ENCODE measurements around the gene CHN2. TPM values are rescaled to one million over a fixed set of nuclear protein-coding genes. Genes with fewer than 3 reads are reported as not detected.

Gene CHN2
- total RNA-seq, 1 donor from 2014 or later: 6.6 TPM

- Histone ChIP-seq H3K27ac (no peak overlapping the region), H3F3A (ENCODE audit: low read depth) (peaks cover 16% of the 10 kb centered on the region), H3K27me3 (peaks cover 56% of the 10 kb centered on the region), H3K36me3 (no peaks in the 10 kb centered on the region), H2AFZ (replicated peaks) (no peak overlapping the region), H3K4me2 (peak overlapping the region; percentile 62), H4K20me1 (ENCODE audit: low read depth) (no peaks in the 10 kb centered on the region), H3K9me3 (ENCODE audit: low read depth) (no peaks in the 10 kb centered on the region), H3K79me2 (ENCODE audit: low read depth) (no peaks in the 10 kb centered on the region), H3K9ac (no peak overlapping the region), H3K4me3 (peak overlapping the region; percentile 23), H3K4me1 (peaks cover 14% of the 10 kb centered on the region)
- no peak overlapping the region for H3K4me3 Mint-ChIP-seq
- no peaks in the 10 kb centered on the region for H3K9me3 Mint-ChIP-seq
- TF ChIP-seq CTCF (IDR thresholded peaks at IDR 0.05) (peak; percentile 91), EZH2phosphoT487 (IDR thresholded peaks at IDR 0.05) (no peak), EZH2 (IDR thresholded peaks at IDR 0.05) (peak; percentile 24)
- peaks cover 16% of the 10 kb centered on the region for H3K27me3 Mint-ChIP-seq (ENCODE audit: insufficient read depth, low read depth)
- DNase-seq (ENCODE audit: low spot score): peak; percentile 93
- no peaks in the 10 kb centered on the region for H3K36me3 Mint-ChIP-seq
- no peak overlapping the region for H3K27ac Mint-ChIP-seq
- H3K4me1 Mint-ChIP-seq: peaks cover 22% of the 10 kb centered on the region
Measured at GRCh38 chr7:29189743-29190201, 4.8 kb upstream of the CHN2 start.

- H3K4me1 Mint-ChIP-seq: peaks cover 25% of the 10 kb centered on the region
- no peaks in the 10 kb centered on the region for H3K36me3 Mint-ChIP-seq
- H3K27ac ChIP-seq: no peak overlapping the region
- H3F3A ChIP-seq (ENCODE audit: low read depth): peaks cover 16% of the 10 kb centered on the region
- no peaks in the 10 kb centered on the region for H3K79me2 ChIP-seq (ENCODE audit: low read depth)
- no peak for DNase-seq (ENCODE audit: low spot score)
- peak overlapping the region; percentile 62 for H3K4me2 ChIP-seq
- peaks cover 63% of the 10 kb centered on the region for H3K27me3 ChIP-seq
- H3K27ac Mint-ChIP-seq: no peak overlapping the region
- H3K4me1 ChIP-seq: peaks cover 14% of the 10 kb centered on the region
- no peaks in the 10 kb centered on the region for H3K9me3 ChIP-seq (ENCODE audit: low read depth)
- no peak for TF ChIP-seq EZH2phosphoT487 (IDR thresholded peaks at IDR 0.05)
- no peak for TF ChIP-seq EZH2 (IDR thresholded peaks at IDR 0.05)
- no peak for TF ChIP-seq CTCF (IDR thresholded peaks at IDR 0.05)
- H3K9ac ChIP-seq: no peak overlapping the region
- no peaks in the 10 kb centered on the region for H3K36me3 ChIP-seq
- H4K20me1 ChIP-seq (ENCODE audit: low read depth): peaks cover 6% of the 10 kb centered on the region
- H2AFZ ChIP-seq (replicated peaks): no peak overlapping the region
- no peak overlapping the region for H3K4me3 Mint-ChIP-seq
- H3K27me3 Mint-ChIP-seq (ENCODE audit: insufficient read depth, low read depth): peaks cover 21% of the 10 kb centered on the region
- no peaks in the 10 kb centered on the region for H3K9me3 Mint-ChIP-seq
- no peak overlapping the region for H3K4me3 ChIP-seq
Measured at GRCh38 chr7:29190349-29191045, 4.1 kb upstream of the CHN2 start.

- no peak for DNase-seq (ENCODE audit: low spot score)
- peaks cover 82% of the 10 kb centered on the region for H3K27me3 ChIP-seq
- H3K4me3 ChIP-seq: no peak overlapping the region
- H3K9ac ChIP-seq: no peak overlapping the region
- H3K79me2 ChIP-seq (ENCODE audit: low read depth): no peaks in the 10 kb centered on the region
- no peak overlapping the region for H3K27ac ChIP-seq
- H4K20me1 ChIP-seq (ENCODE audit: low read depth): peaks cover 13% of the 10 kb centered on the region
- no peaks in the 10 kb centered on the region for H3K9me3 Mint-ChIP-seq
- H3K36me3 ChIP-seq: no peaks in the 10 kb centered on the region
- no peaks in the 10 kb centered on the region for H3K9me3 ChIP-seq (ENCODE audit: low read depth)
- no peak overlapping the region for H3K27ac Mint-ChIP-seq
- no peak for TF ChIP-seq EZH2phosphoT487 (IDR thresholded peaks at IDR 0.05)
- no peak for TF ChIP-seq EZH2 (IDR thresholded peaks at IDR 0.05)
- no peak for TF ChIP-seq CTCF (IDR thresholded peaks at IDR 0.05)
- H2AFZ ChIP-seq (replicated peaks): no peak overlapping the region
- no peak overlapping the region for H3K4me3 Mint-ChIP-seq
- H3K4me1 Mint-ChIP-seq: peaks cover 27% of the 10 kb centered on the region
- no peaks in the 10 kb centered on the region for H3K36me3 Mint-ChIP-seq
- peaks cover 16% of the 10 kb centered on the region for H3F3A ChIP-seq (ENCODE audit: low read depth)
- H3K4me1 ChIP-seq: peaks cover 14% of the 10 kb centered on the region
- H3K27me3 Mint-ChIP-seq (ENCODE audit: insufficient read depth, low read depth): peaks cover 26% of the 10 kb centered on the region
- no peak overlapping the region for H3K4me2 ChIP-seq
Measured at GRCh38 chr7:29192323-29192722, 2.3 kb upstream of the CHN2 start.
